D721Med (cell line): Measurements from ENCODE around the gene HHIP.

ENCODE experiments used
- DNase-seq: peaks from one replicate; pipeline ENCODE4 v3.0.0; 2011; ENCODE audit warnings: low spot score; ENCODE audit not compliant: insufficient read length
- FAIRE-seq: peaks from 2 replicates; lab custom pipeline; 2011; peaks lifted over from hg19 to GRCh38; lab: Jason Lieb, UNC
- TF ChIP-seq, protein P1 (sequence below): IDR thresholded peaks from 2 replicates; pipeline ENCODE4 v1.5.1; 2012; ENCODE audit warnings: mild to moderate bottlenecking, control low read depth; ENCODE audit not compliant: insufficient read depth; ENCODE audit errors: missing control alignments

Gene HHIP, protein sequence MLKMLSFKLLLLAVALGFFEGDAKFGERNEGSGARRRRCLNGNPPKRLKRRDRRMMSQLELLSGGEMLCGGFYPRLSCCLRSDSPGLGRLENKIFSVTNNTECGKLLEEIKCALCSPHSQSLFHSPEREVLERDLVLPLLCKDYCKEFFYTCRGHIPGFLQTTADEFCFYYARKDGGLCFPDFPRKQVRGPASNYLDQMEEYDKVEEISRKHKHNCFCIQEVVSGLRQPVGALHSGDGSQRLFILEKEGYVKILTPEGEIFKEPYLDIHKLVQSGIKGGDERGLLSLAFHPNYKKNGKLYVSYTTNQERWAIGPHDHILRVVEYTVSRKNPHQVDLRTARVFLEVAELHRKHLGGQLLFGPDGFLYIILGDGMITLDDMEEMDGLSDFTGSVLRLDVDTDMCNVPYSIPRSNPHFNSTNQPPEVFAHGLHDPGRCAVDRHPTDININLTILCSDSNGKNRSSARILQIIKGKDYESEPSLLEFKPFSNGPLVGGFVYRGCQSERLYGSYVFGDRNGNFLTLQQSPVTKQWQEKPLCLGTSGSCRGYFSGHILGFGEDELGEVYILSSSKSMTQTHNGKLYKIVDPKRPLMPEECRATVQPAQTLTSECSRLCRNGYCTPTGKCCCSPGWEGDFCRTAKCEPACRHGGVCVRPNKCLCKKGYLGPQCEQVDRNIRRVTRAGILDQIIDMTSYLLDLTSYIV

GRCh38 chr4:144645631-144646522 is at the start of gene HHIP:
Gene HHIP, plus strand, starts transcription at chr4:144646156. Its CDS starts 520 bp downstream, at chr4:144646676.
- no peak for DNase-seq
- TF ChIP-seq, protein P1, sequence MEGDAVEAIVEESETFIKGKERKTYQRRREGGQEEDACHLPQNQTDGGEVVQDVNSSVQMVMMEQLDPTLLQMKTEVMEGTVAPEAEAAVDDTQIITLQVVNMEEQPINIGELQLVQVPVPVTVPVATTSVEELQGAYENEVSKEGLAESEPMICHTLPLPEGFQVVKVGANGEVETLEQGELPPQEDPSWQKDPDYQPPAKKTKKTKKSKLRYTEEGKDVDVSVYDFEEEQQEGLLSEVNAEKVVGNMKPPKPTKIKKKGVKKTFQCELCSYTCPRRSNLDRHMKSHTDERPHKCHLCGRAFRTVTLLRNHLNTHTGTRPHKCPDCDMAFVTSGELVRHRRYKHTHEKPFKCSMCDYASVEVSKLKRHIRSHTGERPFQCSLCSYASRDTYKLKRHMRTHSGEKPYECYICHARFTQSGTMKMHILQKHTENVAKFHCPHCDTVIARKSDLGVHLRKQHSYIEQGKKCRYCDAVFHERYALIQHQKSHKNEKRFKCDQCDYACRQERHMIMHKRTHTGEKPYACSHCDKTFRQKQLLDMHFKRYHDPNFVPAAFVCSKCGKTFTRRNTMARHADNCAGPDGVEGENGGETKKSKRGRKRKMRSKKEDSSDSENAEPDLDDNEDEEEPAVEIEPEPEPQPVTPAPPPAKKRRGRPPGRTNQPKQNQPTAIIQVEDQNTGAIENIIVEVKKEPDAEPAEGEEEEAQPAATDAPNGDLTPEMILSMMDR, result no peak
- no peak for FAIRE-seq

GRCh38 chr4:144597171-144597570 is 48.8 kb upstream of the HHIP start:
- no peak for FAIRE-seq

DNA sequence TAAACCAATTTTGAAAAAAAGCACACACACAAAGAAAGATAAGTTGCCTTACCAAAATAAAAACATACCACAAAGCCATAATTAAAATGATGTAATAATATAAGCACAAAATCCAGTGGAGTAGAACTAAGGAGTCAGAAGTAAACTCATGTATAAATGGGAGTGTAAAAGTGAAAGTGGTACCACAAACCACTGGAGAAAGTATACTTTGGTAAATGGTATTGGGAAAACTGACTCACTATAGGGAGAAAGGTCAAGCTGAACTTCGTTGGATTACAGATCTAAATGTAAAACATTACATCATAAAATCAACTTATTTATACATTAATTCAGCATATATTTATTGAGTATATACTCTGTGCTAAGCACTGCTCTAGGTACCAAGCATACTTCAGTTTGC is 46.3 kb upstream of the HHIP start:
- DNase-seq, result no peak
- TF ChIP-seq, protein P1, result no peak

More at GRCh38 chr4:144597171-144597570, 48.8 kb upstream of the HHIP start:
- no peak for DNase-seq
- TF ChIP-seq, protein P1, result no peak

DNA sequence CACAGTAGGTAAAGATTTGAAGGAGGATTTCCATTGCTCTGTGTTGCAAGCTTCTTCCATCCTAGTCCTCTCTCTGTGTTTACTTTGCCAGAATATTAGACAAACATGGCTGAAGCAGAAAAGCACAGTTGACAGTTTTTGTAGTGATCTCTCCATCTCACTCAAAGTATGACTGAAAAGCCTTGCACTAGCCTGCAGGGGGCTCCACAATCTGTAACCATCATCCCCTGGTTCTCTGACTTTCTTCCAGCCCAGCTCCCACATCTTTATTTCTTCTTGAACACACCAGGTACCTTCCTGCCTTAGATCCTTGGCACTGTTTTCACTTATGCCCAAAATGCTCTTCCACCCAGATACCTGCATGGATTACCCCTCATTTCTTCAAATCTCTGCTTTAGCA is 34.1 kb upstream of the HHIP start:
- DNase-seq, result no peak
- TF ChIP-seq, protein P1, result no peak
- no peak for FAIRE-seq

More for the DNA sequence above, 46.3 kb upstream of the HHIP start:
- no peak for FAIRE-seq

- peak; percentile 77 for FAIRE-seq
- no peak for DNase-seq
- TF ChIP-seq, protein P1, result no peak
These were observed 30.9 kb upstream of the HHIP start for GRCh38 chr4:144614850-144615585.

DNA sequence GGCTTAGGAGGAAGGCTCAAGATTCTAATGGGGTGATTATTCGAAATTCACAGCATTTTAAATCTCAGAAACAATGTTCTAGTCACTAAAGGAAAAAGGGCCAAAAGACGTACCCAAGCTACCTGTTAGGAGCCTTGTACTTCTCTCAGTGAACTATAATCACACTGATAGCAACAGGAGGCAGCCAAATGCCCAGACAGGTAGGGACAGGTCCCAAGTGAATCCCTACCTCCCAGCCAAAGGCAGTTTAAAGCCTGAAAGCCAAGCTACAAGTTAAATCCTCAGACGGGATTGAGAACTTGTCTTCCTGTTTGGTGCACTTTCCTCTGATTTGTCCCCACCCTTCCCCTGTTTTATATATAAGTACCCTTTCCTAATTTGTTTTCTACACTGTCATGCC is 24.3 kb upstream of the HHIP start:
- DNase-seq (no peak), FAIRE-seq (no peak)
- TF ChIP-seq, protein P1, result no peak
